IPS-18c (cell line): Measurements from ENCODE around the gene AFF3.

Experiments used
- H3K4me3 ChIP-seq: 2 replicates; pipeline ENCODE4 v1.7.0; 2013; ENCODE audit warnings: low read depth, mild to moderate bottlenecking, low read length, moderate library complexity; ENCODE audit not compliant: insufficient read depth
- H3K9me3 ChIP-seq: one replicate; pipeline ENCODE4 v1.6.1; 2013; ENCODE audit warnings: mild to moderate bottlenecking, low read length, moderate library complexity; ENCODE audit not compliant: control insufficient read depth, insufficient read depth

Gene AFF3

GRCh38 chr2:99623035-99623434, 519.4 kb downstream of the AFF3 start:
- Histone ChIP-seq H3K9me3 (no peaks in the 10 kb centered on the region), H3K4me3 (no peak overlapping the region)

- Histone ChIP-seq H3K4me3 (no peak overlapping the region), H3K9me3 (no peaks in the 10 kb centered on the region)
These were observed 519.9 kb downstream of the AFF3 start for GRCh38 chr2:99622534-99622933.

GRCh38 chr2:99621774-99622173, 520.6 kb downstream of the AFF3 start:
- H3K9me3 ChIP-seq, result no peaks in the 10 kb centered on the region
- no peak overlapping the region for H3K4me3 ChIP-seq

GRCh38 chr2:99621106-99621505, 521.3 kb downstream of the AFF3 start:
- no peak overlapping the region for H3K4me3 ChIP-seq
- no peaks in the 10 kb centered on the region for H3K9me3 ChIP-seq

GRCh38 chr2:99619151-99619550, 523.2 kb downstream of the AFF3 start:
- Histone ChIP-seq H3K4me3 (no peak overlapping the region), H3K9me3 (no peaks in the 10 kb centered on the region)

- Histone ChIP-seq H3K4me3 (no peak overlapping the region), H3K9me3 (no peaks in the 10 kb centered on the region)
These were observed 523.8 kb downstream of the AFF3 start for GRCh38 chr2:99618579-99619097.

- H3K9me3 ChIP-seq, result no peaks in the 10 kb centered on the region
- no peak overlapping the region for H3K4me3 ChIP-seq
These were observed 524.6 kb downstream of the AFF3 start for GRCh38 chr2:99617811-99618210.

- no peak overlapping the region for H3K4me3 ChIP-seq
- H3K9me3 ChIP-seq, result no peaks in the 10 kb centered on the region
These were observed 527.1 kb downstream of the AFF3 start for GRCh38 chr2:99615247-99615771.

GRCh38 chr2:99613980-99614379, 528.4 kb downstream of the AFF3 start:
- H3K4me3 ChIP-seq, result no peak overlapping the region
- no peaks in the 10 kb centered on the region for H3K9me3 ChIP-seq

GRCh38 chr2:99611786-99612185, 530.6 kb downstream of the AFF3 start:
- H3K9me3 ChIP-seq, result no peaks in the 10 kb centered on the region

GRCh38 chr2:99611034-99611433, 531.4 kb downstream of the AFF3 start:
- Histone ChIP-seq H3K4me3 (no peak overlapping the region), H3K9me3 (no peaks in the 10 kb centered on the region)

More at GRCh38 chr2:99611786-99612185, 530.6 kb downstream of the AFF3 start:
- no peak overlapping the region for H3K4me3 ChIP-seq

GRCh38 chr2:99609851-99610381, 532.5 kb downstream of the AFF3 start:
- Histone ChIP-seq H3K9me3 (no peaks in the 10 kb centered on the region), H3K4me3 (no peak overlapping the region)

GRCh38 chr2:99608861-99609260, 533.5 kb downstream of the AFF3 start:
- no peak overlapping the region for H3K4me3 ChIP-seq
- H3K9me3 ChIP-seq, result no peaks in the 10 kb centered on the region

- H3K4me3 ChIP-seq, result no peak overlapping the region
- no peaks in the 10 kb centered on the region for H3K9me3 ChIP-seq
These were observed 534.4 kb downstream of the AFF3 start for GRCh38 chr2:99607861-99608491.

- no peak overlapping the region for H3K4me3 ChIP-seq
These were observed 534.9 kb downstream of the AFF3 start for GRCh38 chr2:99607454-99607853.

GRCh38 chr2:99605036-99605435, 537.4 kb downstream of the AFF3 start:
- Histone ChIP-seq H3K4me3 (no peak overlapping the region), H3K9me3 (no peaks in the 10 kb centered on the region)

More at GRCh38 chr2:99607454-99607853, 534.9 kb downstream of the AFF3 start:
- H3K9me3 ChIP-seq, result no peaks in the 10 kb centered on the region

GRCh38 chr2:99602476-99602875, 539.9 kb downstream of the AFF3 start:
- no peaks in the 10 kb centered on the region for H3K9me3 ChIP-seq
- H3K4me3 ChIP-seq, result no peak overlapping the region

- H3K9me3 ChIP-seq, result no peaks in the 10 kb centered on the region
These were observed 541.3 kb downstream of the AFF3 start for GRCh38 chr2:99600981-99601651.

More at GRCh38 chr2:99600981-99601651, 541.3 kb downstream of the AFF3 start:
- H3K4me3 ChIP-seq, result no peak overlapping the region
